SK-N-SH (cell line): ENCODE measurements around the gene PDE11A. TPM values are rescaled to one million over a fixed set of nuclear protein-coding genes. Genes with fewer than 3 reads are reported as not detected.

Source experiments
- CTCF ChIA-PET: fragments of 300-600, 350-600 bp; formaldehyde crosslinking; extraction: SDS; loops from one replicate; lab custom pipeline; 2021; lab: Yijun Ruan, JAX
- POLR2A ChIA-PET: fragments of 350-600 bp; sonication (Branson Sonifier 250); formaldehyde crosslinking; extraction: SDS; loops from one replicate; lab custom pipeline; 2020; ENCODE audit warnings: antibody characterized with exemption, inconsistent platforms; lab: Yijun Ruan, JAX
- DNase-seq: peaks from one replicate; pipeline ENCODE4 v3.0.0; 2012
- H2AFZ ChIP-seq: fragments of 200-600 bp; sonication (generic); 2 replicates; pipeline ENCODE4 v1.8.1; 2016; ENCODE audit warnings: antibody characterized with exemption, mild to moderate bottlenecking, low read depth
- H3F3A ChIP-seq: fragments of 200-600 bp; sonication (generic); replicated peaks from 2 replicates; pipeline ENCODE3; 2016; ENCODE audit warnings: antibody characterized with exemption, mild to moderate bottlenecking; ENCODE audit not compliant: insufficient read depth
- H3K27ac ChIP-seq, 2 experiments: fragments of 200-500 bp in 1 of 2; fragments of 200-600 bp in 1 of 2; sonication (Bioruptor generic) in 1 of 2; sonication (generic), shearing (Covaris generic) in 1 of 2; 2 replicates each; pipeline versions ENCODE4 v1.5.1 to v1.6.1; 2014 to 2016; ENCODE audit warnings: low read depth in 2 of 2, inconsistent platforms in 1 of 2, low read length in 1 of 2, mild to moderate bottlenecking in 1 of 2, mixed read lengths in 1 of 2
- H3K27me3 ChIP-seq: fragments of 200-600 bp; sonication (generic), shearing (Covaris generic); 2 replicates; pipeline ENCODE4 v1.6.1; 2016; ENCODE audit warnings: mixed run types; ENCODE audit not compliant: insufficient read depth
- H3K36me3 ChIP-seq, 2 experiments: fragments of 200-500 bp in 1 of 2; fragments of 200-600 bp in 1 of 2; sonication (Bioruptor generic) in 1 of 2; sonication (generic) in 1 of 2; replicated peaks in 1 of 2; 2 replicates each; pipeline versions ENCODE3 to v1.5.1; 2014 to 2016; ENCODE audit warnings: low read length in 1 of 2, mild to moderate bottlenecking in 1 of 2; ENCODE audit not compliant: insufficient read depth in 2 of 2, control insufficient read depth in 1 of 2
- H3K4me1 ChIP-seq, 2 experiments: fragments of 200-500 bp in 1 of 2; fragments of 200-600 bp in 1 of 2; sonication (Bioruptor generic) in 1 of 2; sonication (generic), shearing (Covaris generic) in 1 of 2; 2 replicates each; pipeline versions ENCODE4 v1.5.1 to v1.6.1; 2014 to 2016; ENCODE audit warnings: low read depth in 1 of 2, low read length in 1 of 2, mixed run types in 1 of 2; ENCODE audit not compliant: insufficient read depth in 2 of 2, control insufficient read depth in 1 of 2
- H3K4me2 ChIP-seq: fragments of 200-600 bp; sonication (generic), shearing (Covaris generic); 2 replicates; pipeline ENCODE4 v1.6.1; 2017; ENCODE audit warnings: mixed run types
- H3K4me3 ChIP-seq, 2 experiments: fragments of 200-500 bp in 1 of 2; fragments of 200-600 bp in 1 of 2; sonication (Bioruptor generic) in 1 of 2; sonication (generic), shearing (Covaris generic) in 1 of 2; 2 replicates each; pipeline versions ENCODE4 v1.5.1 to v1.8.1; 2014 to 2016; ENCODE audit warnings: low read depth in 2 of 2, inconsistent platforms in 1 of 2, low read length in 1 of 2, mild to moderate bottlenecking in 1 of 2, mixed read lengths in 1 of 2, moderate library complexity in 1 of 2
- H3K79me2 ChIP-seq: fragments of 200-600 bp; sonication (generic); 2 replicates; pipeline ENCODE4 v1.8.1; 2017; ENCODE audit warnings: mild to moderate bottlenecking; ENCODE audit not compliant: insufficient read depth
- H3K9ac ChIP-seq: fragments of 200-600 bp; sonication (generic); 2 replicates; pipeline ENCODE4 v1.6.1; 2017; ENCODE audit warnings: mixed run types
- H3K9me2 ChIP-seq: fragments of 200-600 bp; sonication (generic); 2 replicates; pipeline ENCODE4 v1.6.1; 2017; ENCODE audit warnings: mixed run types
- H3K9me3 ChIP-seq: fragments of 200-600 bp; sonication (generic); 2 replicates; pipeline ENCODE4 v1.6.1; 2017; ENCODE audit warnings: mixed run types, mild to moderate bottlenecking, moderate library complexity
- H4K20me1 ChIP-seq: fragments of 200-600 bp; sonication (generic); 2 replicates; pipeline ENCODE4 v1.6.1; 2017; ENCODE audit warnings: mild to moderate bottlenecking, mixed run types; ENCODE audit not compliant: insufficient read depth
- CHD2 ChIP-seq: fragments of 150-350 bp; IDR thresholded peaks from 2 replicates; pipeline ENCODE4 v1.6.1; 2018; ENCODE audit warnings: low read length; ENCODE audit not compliant: partially characterized antibody
- EP300 ChIP-seq, 2 experiments: IDR thresholded peaks; 2 replicates each; pipeline versions ENCODE4 v1.4.0 to v1.6.1; 2012; ENCODE audit warnings: borderline replicate concordance in 1 of 2, low read depth in 1 of 2, low read length in 1 of 2
- FOXJ3 ChIP-seq: sonication (generic); formaldehyde crosslinking; IDR thresholded peaks from 2 replicates; pipeline ENCODE4 v1.5.1; 2020; ENCODE audit warnings: mild to moderate bottlenecking, missing genetic modification reagents
- FOXM1 ChIP-seq: IDR thresholded peaks from 2 replicates; pipeline ENCODE4 v1.4.0; 2012; ENCODE audit warnings: low read depth, mild to moderate bottlenecking
- GATA2 ChIP-seq: sonication (generic); formaldehyde crosslinking; IDR thresholded peaks from 2 replicates; pipeline ENCODE4 v1.5.0; 2020; ENCODE audit warnings: mild to moderate bottlenecking, missing genetic modification reagents
- IRF3 ChIP-seq: fragments of 150-350 bp; IDR thresholded peaks from 2 replicates; pipeline ENCODE4 v1.6.1; 2016; ENCODE audit warnings: mild to moderate bottlenecking, low read depth, low read length
- RCOR1 ChIP-seq: fragments of 150-350 bp; IDR thresholded peaks from 2 replicates; pipeline ENCODE4 v1.6.1; 2017; ENCODE audit warnings: antibody characterized with exemption, low read length
- REST ChIP-seq: IDR thresholded peaks from 2 replicates; pipeline ENCODE4 v1.6.1; 2012; ENCODE audit warnings: mild to moderate bottlenecking, low read depth, low read length, moderate library complexity
- RFX5 ChIP-seq: IDR thresholded peaks from 2 replicates; pipeline ENCODE4 v1.6.1; 2012; ENCODE audit warnings: mild to moderate bottlenecking, improper control_type of control experiment, low read length
- SIN3A ChIP-seq: IDR thresholded peaks from 2 replicates; pipeline ENCODE4 v1.6.1; 2012; ENCODE audit warnings: low read depth, mild to moderate bottlenecking, low read length, moderate library complexity, borderline replicate concordance
- TCF12 ChIP-seq: IDR thresholded peaks from 2 replicates; pipeline ENCODE4 v1.4.0; 2012
- TEAD4 ChIP-seq: IDR thresholded peaks from 2 replicates; pipeline ENCODE4 v1.4.0; 2012; ENCODE audit warnings: mild to moderate bottlenecking, borderline replicate concordance; ENCODE audit not compliant: insufficient read depth
- YY1 ChIP-seq: IDR thresholded peaks from 2 replicates; pipeline ENCODE4 v1.4.0; 2012; ENCODE audit warnings: low read depth, mild to moderate bottlenecking
- ZBTB33 ChIP-seq: IDR thresholded peaks from 2 replicates; pipeline ENCODE4 v1.4.0; 2012; ENCODE audit warnings: low read depth, borderline replicate concordance
- polyA plus RNA-seq, 3 experiments: library from polyadenylated mRNA; depleted of rRNA; stranded (reverse); fragments of >200 nt; gene quantifications; 2 replicates each; pipeline ENCODE4 v1.2.3, GENCODE V29; 2012
- TF ChIP-seq, protein P1 (sequence below): fragments of 200-600 bp; sonication (generic); IDR thresholded peaks from 2 replicates; pipeline ENCODE4 v1.6.1; 2017; ENCODE audit warnings: antibody characterized with exemption, mild to moderate bottlenecking, moderate library complexity

The PDE11A gene
- polyA plus RNA-seq, 1 of the 3 experiments (the other 2 are of a cell fraction): 0.10 TPM

DNA sequence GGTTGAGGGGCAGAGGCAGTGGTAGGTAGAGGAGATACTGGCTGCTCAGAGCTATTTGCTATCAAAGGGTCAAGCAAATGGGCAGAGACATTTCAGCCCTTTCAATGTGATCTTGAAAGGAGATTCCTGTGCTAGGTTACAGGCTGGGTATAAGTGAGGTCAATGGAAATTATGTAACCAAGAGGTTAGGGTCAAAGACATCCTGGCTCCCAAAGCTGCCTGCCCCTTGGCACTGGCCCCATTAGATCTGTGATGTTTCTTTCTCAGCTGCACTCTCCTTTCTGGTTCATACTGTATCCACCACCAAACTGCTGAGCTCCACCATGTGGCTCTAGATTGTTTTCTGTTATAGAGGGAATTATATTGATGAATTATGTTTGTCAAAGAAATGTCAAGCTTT, 479.6 kb downstream of the PDE11A start:
- H3K4me2 ChIP-seq: no peak overlapping the region
- H3K79me2 ChIP-seq: no peaks in the 10 kb centered on the region
- no peak for TF ChIP-seq ZBTB33
- TF ChIP-seq CHD2: no peak
- TF ChIP-seq REST: no peak
- TF ChIP-seq TCF12: no peak
- TF ChIP-seq TEAD4: no peak
- no peak for TF ChIP-seq YY1
- TF ChIP-seq IRF3: no peak
- TF ChIP-seq FOXM1: no peak
- TF ChIP-seq RCOR1: no peak
- TF ChIP-seq GATA2 (CRISPR knock-in tag): no peak
- TF ChIP-seq SIN3A: no peak
- no peak for TF ChIP-seq EP300 (IDR thresholded peaks at IDR 0.05; ENCODE audit: borderline replicate concordance in 1 of 2, low read depth in 1 of 2, low read length in 1 of 2)
- TF ChIP-seq FOXJ3 (CRISPR knock-in tag): no peak
- TF ChIP-seq, protein P1, sequence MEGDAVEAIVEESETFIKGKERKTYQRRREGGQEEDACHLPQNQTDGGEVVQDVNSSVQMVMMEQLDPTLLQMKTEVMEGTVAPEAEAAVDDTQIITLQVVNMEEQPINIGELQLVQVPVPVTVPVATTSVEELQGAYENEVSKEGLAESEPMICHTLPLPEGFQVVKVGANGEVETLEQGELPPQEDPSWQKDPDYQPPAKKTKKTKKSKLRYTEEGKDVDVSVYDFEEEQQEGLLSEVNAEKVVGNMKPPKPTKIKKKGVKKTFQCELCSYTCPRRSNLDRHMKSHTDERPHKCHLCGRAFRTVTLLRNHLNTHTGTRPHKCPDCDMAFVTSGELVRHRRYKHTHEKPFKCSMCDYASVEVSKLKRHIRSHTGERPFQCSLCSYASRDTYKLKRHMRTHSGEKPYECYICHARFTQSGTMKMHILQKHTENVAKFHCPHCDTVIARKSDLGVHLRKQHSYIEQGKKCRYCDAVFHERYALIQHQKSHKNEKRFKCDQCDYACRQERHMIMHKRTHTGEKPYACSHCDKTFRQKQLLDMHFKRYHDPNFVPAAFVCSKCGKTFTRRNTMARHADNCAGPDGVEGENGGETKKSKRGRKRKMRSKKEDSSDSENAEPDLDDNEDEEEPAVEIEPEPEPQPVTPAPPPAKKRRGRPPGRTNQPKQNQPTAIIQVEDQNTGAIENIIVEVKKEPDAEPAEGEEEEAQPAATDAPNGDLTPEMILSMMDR: no peak
- no peak for TF ChIP-seq RFX5
- no peak overlapping the region for H3K9ac ChIP-seq
- CTCF ChIA-PET: interaction anchor here (5.5 kb wide), 1 partner anchor 11 kb away, joined by 28 read pairs; no protein-coding TSS in a partner anchor
- no peak overlapping the region for H3K4me3 ChIP-seq
- H2AFZ ChIP-seq: no peak overlapping the region
- H3K36me3 ChIP-seq: no peaks in the 10 kb centered on the region
- no peaks in the 10 kb centered on the region for H4K20me1 ChIP-seq
- H3K9me2 ChIP-seq: no peaks in the 10 kb centered on the region
- no peak for DNase-seq
- POLR2A ChIA-PET: no interaction called here
- peaks cover 0 to 8% of the 10 kb centered on the region in 2 experiments; a peak in 2 of 4 replicates for H3K4me1 ChIP-seq
- H3K27ac ChIP-seq: no peak overlapping the region
- H3K9me3 ChIP-seq: no peaks in the 10 kb centered on the region
- no peaks in the 10 kb centered on the region for H3K27me3 ChIP-seq
- no peaks in the 10 kb centered on the region for H3F3A ChIP-seq
